ENCODE data around the gene SLC43A3. TPM values are rescaled to one million over a fixed set of nuclear protein-coding genes. Genes with fewer than 3 reads are reported as not detected.
"Not testable (repeated sequence)": the region's sequence is repeated elsewhere in the genome, so short reads cannot be mapped to it uniquely, and the experiment has no call there.

The SLC43A3 gene
- total RNA-seq, 2 donors from 2014 or later = 12.1 to 13.8 TPM

DNA sequence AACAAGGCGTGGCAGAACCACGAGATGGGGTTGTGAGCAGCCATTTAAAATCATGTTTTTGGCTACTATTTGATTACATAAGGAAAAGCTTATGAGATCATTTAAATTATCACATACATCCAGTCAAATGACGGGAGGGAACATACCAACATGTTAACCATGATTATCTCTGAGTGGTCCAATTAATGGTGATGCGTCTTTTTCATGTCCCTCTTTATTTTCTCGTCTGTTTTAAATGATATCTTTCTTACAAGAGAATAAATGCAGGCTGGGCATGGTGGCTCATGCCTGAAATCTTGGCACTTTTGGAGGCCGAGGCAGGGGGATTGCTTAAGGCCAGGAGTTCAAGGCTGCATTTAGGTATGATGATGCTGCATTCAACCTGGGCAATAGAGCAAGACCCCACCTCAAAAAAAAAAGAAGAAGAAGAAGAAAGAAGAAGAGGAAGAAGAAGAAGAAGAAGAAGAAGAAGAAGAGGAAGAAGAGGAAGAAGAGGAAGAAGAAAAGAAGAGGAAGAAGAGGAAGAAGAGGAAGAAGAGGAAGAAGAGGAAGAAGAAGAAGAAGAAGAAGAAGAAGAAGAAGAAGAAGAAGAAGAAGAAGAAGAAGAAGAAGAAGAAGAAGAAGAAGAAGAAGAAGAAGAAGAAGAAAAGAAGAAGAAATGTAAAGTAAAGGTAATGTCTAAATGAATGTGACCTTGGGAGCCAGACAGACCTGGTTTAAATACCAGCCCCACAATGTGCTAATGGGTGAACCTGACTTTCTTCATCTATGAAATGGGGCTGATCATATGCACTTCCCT, 23.7 kb downstream of the SLC43A3 start:
- H3K27me3 Mint-ChIP-seq; ATAC-seq; DNase-seq; H3K27ac Mint-ChIP-seq; H3K36me3 Mint-ChIP-seq (ENCODE audit: low read depth); H3K9me3 ChIP-seq (ENCODE audit: control insufficient read depth, low read length, poor library complexity, severe bottlenecking); H3K4me3 Mint-ChIP-seq: not testable (repeated sequence)
- H3K4me1 Mint-ChIP-seq = peaks cover 13% of the 10 kb centered on the region

DNA sequence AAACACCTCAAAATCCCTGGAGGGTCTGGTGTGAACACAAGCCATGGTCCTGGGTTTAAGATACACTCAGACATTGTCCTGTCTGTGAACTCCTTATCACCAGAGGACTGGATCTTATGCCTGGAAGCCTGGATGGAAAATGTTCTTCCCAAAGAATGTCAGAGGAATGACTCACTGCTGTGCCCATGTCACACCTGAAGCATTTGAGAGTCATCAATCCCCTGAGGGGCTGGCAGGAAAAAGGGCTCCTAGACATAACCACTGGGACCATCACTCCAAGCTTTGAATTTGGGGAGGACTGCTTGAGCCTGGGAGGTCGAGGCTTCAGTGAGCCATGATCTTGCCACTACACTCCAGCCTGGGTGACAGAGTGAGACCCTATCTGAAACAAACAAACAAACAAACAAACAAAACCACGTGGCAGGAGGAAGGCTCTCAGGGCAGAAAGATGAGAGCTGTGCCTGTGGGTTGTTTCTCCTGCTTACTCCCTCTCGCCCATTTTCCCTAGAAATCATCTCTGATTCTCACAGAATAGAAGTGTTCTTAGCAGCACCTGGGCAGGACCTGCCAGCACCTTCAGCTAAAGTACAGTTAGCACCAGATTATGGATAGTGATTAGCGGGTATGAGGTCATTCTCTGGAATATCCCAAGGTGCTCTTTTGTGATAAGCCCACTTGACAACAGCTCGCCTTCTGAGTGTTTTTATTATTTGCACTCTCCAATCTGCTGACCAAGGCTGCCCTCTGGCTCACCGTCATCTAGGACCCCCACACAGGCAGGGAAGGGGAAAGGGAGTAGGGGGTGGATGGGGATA, 24.5 kb downstream of the SLC43A3 start:
- H3K36me3 Mint-ChIP-seq (ENCODE audit: low read depth) = no peaks in the 10 kb centered on the region
- DNase-seq (no peak), ATAC-seq (no peak)
- no peaks in the 10 kb centered on the region for H3K27me3 Mint-ChIP-seq
- no peaks in the 10 kb centered on the region for H3K9me3 ChIP-seq (ENCODE audit: control insufficient read depth, low read length, poor library complexity, severe bottlenecking)
- H3K27ac Mint-ChIP-seq = no peak overlapping the region
- no peak overlapping the region for H3K4me3 Mint-ChIP-seq
- H3K4me1 Mint-ChIP-seq = peaks cover 10% of the 10 kb centered on the region

DNA sequence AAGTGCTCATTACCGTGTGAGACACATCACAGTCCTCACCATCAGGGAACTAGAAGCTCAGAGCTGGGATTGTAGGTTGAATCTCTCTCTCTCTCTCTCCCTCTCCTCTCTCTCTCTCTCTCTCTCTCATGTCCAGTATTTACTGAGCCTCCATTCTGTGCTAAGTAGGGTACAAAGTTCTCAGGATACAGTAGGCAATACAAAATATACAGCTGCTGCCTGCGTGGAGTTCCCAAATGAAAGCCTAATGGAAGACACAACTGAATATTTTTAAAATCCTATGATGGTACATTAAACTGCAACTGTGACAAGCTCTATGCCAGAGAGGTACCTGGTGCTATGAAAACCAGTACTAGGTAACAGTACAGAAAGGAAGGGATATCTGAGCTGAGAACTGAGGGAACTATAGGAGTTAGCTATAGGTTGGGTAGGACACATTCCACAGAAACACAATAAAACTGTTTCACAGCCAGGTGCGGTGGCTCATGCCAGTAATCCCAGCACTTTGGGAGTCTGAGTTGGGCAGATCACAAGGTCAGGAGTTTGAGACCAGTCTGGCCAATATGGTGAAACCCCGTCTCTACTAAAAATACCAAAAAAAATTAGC, 26.8 kb downstream of the SLC43A3 start:
- no peaks in the 10 kb centered on the region for H3K9me3 ChIP-seq (ENCODE audit: control insufficient read depth, low read length, poor library complexity, severe bottlenecking)
- no peak overlapping the region for H3K27ac Mint-ChIP-seq
- ATAC-seq (no peak), DNase-seq (no peak)
- H3K27me3 Mint-ChIP-seq = no peaks in the 10 kb centered on the region
- H3K4me3 Mint-ChIP-seq = no peak overlapping the region
- H3K4me1 Mint-ChIP-seq = no peaks in the 10 kb centered on the region
- H3K36me3 Mint-ChIP-seq (ENCODE audit: low read depth) = no peaks in the 10 kb centered on the region

DNA sequence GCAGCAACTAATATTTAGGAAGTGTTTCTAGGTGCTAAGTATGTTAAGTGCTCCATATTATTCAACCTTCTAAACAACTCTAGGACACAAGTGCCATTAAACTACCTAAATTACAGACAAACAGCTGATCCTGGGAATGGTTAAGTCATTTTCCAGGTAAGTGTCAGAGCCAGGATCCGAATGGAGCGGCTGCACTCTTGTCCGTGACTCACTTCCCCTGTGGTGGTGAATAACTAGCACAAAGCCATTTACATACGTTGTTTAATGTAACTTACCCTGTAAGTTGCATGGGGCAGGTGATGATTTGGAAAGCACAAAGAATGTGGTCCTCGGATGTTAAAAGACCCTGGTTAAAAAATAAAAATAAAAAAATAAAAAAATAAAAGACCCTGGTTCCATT, 27.7 kb downstream of the SLC43A3 start:
- Mint-ChIP-seq H3K4me1 (no peaks in the 10 kb centered on the region), H3K4me3 (no peak overlapping the region), H3K36me3 (ENCODE audit: low read depth) (no peaks in the 10 kb centered on the region), H3K27ac (no peak overlapping the region), H3K27me3 (no peaks in the 10 kb centered on the region)
- ATAC-seq (no peak), DNase-seq (no peak)
- H3K9me3 ChIP-seq (ENCODE audit: control insufficient read depth, low read length, poor library complexity, severe bottlenecking) = no peaks in the 10 kb centered on the region

DNA sequence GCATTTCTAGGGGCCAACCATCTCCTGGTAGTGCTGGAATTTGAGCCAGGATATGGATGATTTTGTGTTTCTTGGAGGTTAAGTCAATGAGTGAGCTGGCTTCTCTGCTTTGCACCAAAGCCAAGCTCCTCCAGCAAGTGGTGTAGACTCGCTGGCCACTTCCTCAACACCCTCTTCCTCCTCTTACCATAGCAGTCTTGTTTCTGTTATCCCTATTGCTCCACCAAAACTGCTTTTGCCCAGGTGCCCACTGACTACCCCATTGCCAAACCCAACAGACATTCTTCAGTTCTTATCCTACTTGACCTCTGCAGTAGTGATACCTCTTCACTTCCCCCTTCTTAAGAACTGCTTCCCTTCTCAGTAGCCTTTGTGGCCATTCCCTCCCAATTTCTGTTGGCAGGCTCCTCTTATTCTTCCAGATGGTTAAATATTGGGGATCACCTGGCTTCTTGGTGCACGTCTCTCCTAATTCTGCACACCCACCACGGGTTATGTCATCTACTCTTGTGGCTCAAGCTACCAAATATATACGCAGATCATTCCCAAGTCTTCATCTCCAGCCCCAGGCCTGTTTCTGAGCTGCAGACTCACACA, 29.4 kb downstream of the SLC43A3 start:
- Mint-ChIP-seq H3K4me3 (no peak overlapping the region), H3K27ac (no peak overlapping the region), H3K4me1 (no peaks in the 10 kb centered on the region), H3K36me3 (ENCODE audit: low read depth) (no peaks in the 10 kb centered on the region), H3K27me3 (no peaks in the 10 kb centered on the region)
- no peaks in the 10 kb centered on the region for H3K9me3 ChIP-seq (ENCODE audit: control insufficient read depth, low read length, poor library complexity, severe bottlenecking)
- DNase-seq (no peak), ATAC-seq (no peak)

DNA sequence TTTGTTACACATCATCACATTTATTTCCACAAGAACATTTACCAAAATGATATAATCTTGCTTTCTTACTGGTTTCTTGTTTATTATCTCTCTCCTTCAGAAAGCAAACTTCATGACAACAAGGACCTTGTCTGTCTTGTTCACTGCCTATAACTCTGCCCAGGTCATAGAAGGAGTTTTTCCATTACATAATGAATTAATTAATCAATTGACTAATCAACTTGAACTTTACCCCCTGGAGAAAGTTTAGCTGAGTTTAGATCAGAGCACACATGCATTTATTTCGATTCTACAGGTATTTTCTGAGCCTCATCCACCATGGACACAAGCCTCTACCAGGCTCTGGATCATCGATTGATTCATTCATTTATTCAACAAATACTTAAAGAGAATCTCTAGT, 30.2 kb downstream of the SLC43A3 start:
- Mint-ChIP-seq H3K4me3 (no peak overlapping the region), H3K36me3 (ENCODE audit: low read depth) (no peaks in the 10 kb centered on the region), H3K4me1 (no peaks in the 10 kb centered on the region), H3K27me3 (no peaks in the 10 kb centered on the region), H3K27ac (no peak overlapping the region)
- no peak for DNase-seq
- ATAC-seq = no peak
- H3K9me3 ChIP-seq (ENCODE audit: control insufficient read depth, low read length, poor library complexity, severe bottlenecking) = no peaks in the 10 kb centered on the region

DNA sequence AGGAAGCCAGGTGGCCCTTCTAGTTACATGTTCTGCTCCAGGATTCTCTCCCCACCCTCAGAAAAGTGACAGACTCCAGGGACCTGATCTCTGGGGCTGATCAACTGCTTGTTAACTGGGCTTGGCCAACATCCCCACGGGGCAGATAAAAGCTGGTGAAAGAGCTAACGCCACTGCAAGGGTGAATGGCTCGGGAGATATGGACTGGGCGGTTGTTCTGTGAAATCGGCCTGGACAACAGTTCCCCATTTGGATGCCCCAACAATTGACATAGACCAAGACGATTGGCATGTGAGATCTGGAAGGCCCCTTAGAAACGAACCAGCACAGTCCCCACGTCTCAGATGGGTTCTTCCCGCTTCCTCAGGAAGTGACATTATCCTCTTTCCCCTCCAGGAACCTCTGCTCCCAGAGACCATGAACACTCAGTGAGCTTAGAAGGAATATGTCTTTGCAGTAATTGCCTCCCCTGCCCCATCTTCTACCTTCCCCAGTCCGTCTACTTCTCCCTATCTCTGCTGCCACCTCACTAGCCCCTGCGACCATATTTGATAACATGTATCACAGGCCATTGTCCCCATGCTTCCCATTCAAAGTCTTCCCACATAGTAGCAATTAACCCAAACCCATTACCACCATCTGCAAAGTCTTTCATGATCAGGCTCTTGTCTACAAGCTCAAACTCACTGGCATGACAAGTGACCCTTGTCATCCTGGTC, 30.9 kb downstream of the SLC43A3 start:
- no peak for ATAC-seq
- H3K27me3 Mint-ChIP-seq = no peaks in the 10 kb centered on the region
- no peaks in the 10 kb centered on the region for H3K36me3 Mint-ChIP-seq (ENCODE audit: low read depth)
- no peak for DNase-seq
- no peak overlapping the region for H3K4me3 Mint-ChIP-seq
- no peak overlapping the region for H3K27ac Mint-ChIP-seq
- no peaks in the 10 kb centered on the region for H3K4me1 Mint-ChIP-seq
- H3K9me3 ChIP-seq (ENCODE audit: control insufficient read depth, low read length, poor library complexity, severe bottlenecking) = no peaks in the 10 kb centered on the region

DNA sequence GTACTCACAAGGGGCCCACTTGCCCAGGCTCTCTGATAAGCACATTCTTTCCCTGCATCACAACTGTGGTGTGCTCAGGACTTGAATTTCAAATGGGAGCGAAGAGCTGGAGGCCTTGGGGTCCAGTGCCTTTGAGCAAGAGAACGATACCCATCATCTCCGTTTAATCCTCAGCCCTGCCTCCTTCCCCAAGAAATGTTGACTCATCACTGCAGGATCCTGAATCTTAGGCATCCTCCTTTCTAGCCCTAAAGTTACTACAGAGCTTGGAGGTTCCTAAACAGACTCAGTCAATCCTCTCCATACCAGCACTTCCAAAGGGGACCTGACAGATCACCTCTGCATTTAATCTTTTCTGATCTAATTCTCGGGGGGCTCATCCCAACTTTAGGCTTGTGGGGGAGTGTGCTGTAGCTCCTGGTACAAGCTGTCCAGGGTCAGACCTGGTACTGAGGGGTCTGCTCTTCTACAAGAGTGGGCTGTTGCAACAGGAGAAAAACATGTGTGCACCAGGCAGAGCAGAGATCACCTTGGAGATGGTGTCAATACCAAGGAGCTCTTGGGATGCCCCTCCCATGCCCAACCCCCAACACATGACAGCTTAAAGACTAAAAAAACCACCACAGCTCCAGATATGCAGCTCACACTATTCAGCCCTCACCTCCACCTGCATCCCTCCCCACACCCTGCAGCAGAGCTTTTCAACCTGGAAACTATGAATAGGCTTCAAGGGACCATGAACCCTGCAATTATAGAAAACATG, 32.5 kb downstream of the SLC43A3 start:
- H3K27ac Mint-ChIP-seq = no peak overlapping the region
- H3K9me3 ChIP-seq (ENCODE audit: control insufficient read depth, low read length, poor library complexity, severe bottlenecking) = no peaks in the 10 kb centered on the region
- ATAC-seq = no peak
- no peak for DNase-seq
- no peak overlapping the region for H3K4me3 Mint-ChIP-seq
- no peaks in the 10 kb centered on the region for H3K36me3 Mint-ChIP-seq (ENCODE audit: low read depth)
- peaks cover 3% of the 10 kb centered on the region for H3K27me3 Mint-ChIP-seq
- no peaks in the 10 kb centered on the region for H3K4me1 Mint-ChIP-seq

DNA sequence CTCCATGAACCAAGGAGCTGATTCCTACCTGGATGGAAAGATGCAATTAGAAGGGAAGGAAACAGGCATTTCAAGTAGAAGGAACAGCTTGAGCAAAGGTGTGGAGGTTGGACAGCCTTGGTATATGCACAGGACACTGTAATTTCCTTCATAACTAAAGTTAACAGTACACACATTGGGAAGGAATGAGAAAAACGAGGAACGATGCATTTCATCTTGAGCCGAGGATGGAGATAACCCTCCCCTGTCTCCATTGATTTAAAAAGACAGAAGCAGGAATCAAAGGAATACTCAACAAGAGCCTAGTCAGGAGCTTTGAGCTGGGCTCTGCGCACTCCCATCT, 34.2 kb downstream of the SLC43A3 start:
- H3K27ac Mint-ChIP-seq = no peak overlapping the region

DNA sequence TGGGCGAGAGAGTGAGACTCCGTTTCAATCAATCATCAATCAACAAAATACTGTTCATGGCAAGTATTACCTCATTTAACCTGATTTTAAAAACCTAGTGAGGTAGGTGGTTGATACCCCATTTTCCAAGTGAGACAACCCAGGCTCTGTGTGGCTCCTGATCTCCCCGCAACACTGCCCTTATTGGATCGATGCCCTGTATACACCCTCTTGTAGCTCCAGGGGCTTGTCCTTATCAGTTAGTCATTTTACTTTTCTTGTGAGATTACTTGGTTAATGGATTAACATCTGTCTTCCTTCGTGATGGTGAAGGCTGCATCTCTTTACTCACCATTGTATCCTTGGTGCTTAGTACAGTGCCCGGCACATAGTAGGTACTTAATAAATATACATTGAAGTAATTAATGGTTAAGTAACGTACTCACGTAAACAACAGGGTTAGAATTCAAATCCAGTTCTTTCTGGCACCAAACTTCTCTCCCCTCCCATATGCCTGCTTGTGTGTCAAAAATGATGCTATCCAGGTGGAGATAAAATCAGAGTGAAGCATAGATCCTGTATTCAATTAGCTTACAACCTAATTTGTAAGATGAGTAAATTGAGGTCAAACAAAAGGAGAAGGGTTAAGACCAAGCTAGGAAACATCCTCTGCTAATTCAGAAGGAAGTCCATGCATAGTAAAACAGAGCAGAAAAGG, 34.7 kb downstream of the SLC43A3 start:
- H3K36me3 Mint-ChIP-seq (ENCODE audit: low read depth) = no peaks in the 10 kb centered on the region
- no peaks in the 10 kb centered on the region for H3K9me3 ChIP-seq (ENCODE audit: control insufficient read depth, low read length, poor library complexity, severe bottlenecking)
- no peak overlapping the region for H3K4me3 Mint-ChIP-seq
- no peaks in the 10 kb centered on the region for H3K4me1 Mint-ChIP-seq
- H3K27me3 Mint-ChIP-seq = peaks cover 8% of the 10 kb centered on the region
- H3K27ac Mint-ChIP-seq = no peak overlapping the region
- DNase-seq (no peak), ATAC-seq (no peak)

More for the DNA sequence above, 34.2 kb downstream of the SLC43A3 start:
- Mint-ChIP-seq H3K36me3 (ENCODE audit: low read depth) (no peaks in the 10 kb centered on the region), H3K27me3 (peaks cover 8% of the 10 kb centered on the region), H3K4me3 (no peak overlapping the region), H3K4me1 (no peaks in the 10 kb centered on the region)
- DNase-seq = no peak
- ATAC-seq = no peak
- no peaks in the 10 kb centered on the region for H3K9me3 ChIP-seq (ENCODE audit: control insufficient read depth, low read length, poor library complexity, severe bottlenecking)

DNA sequence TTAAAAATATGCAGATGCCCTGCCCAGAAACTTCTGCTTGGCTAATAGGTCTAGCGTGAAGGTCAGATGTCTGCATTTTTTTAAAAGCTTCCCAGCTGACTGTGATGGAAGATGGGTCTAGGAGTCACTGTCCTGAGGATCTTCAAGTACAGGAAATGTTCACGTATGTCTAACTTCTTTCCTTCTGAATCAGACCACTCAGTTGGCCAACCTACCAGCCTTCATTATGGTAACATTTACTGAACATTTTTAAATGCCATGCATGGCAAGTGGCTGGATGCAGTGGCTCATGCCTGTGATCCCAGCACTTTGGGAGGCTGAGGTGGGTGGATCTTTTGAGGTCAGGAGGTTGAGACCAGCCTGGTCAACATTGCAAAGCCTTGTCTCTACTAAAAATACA, 35.4 kb downstream of the SLC43A3 start:
- H3K36me3 Mint-ChIP-seq (ENCODE audit: low read depth) = no peaks in the 10 kb centered on the region
- no peak overlapping the region for H3K27ac Mint-ChIP-seq
- H3K4me3 Mint-ChIP-seq = no peak overlapping the region
- DNase-seq = no peak
- H3K4me1 Mint-ChIP-seq = no peaks in the 10 kb centered on the region
- no peak for ATAC-seq
- H3K27me3 Mint-ChIP-seq = peaks cover 8% of the 10 kb centered on the region
- no peaks in the 10 kb centered on the region for H3K9me3 ChIP-seq (ENCODE audit: control insufficient read depth, low read length, poor library complexity, severe bottlenecking)

DNA sequence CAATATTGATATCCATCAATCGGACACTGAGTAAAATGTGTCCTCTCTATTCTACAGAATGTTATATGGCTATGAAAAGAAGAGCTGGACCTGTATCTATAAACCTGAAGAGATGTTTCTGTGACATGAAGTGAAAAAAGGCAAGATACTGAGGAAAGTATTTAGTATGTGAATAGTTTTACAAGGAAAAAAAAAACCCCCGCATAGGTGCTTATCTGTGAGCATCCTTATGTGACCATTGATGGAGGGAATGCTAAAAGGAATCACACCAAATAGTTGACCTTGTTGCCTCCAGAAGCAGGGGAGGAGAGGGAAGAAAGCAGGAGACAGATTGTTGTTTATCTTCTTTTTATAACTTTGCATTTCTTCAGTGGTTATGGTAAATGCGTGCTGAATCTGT, 35.8 kb downstream of the SLC43A3 start:
- Mint-ChIP-seq H3K27ac (no peak overlapping the region), H3K27me3 (peaks cover 8% of the 10 kb centered on the region), H3K36me3 (ENCODE audit: low read depth) (no peaks in the 10 kb centered on the region), H3K4me3 (no peak overlapping the region), H3K4me1 (no peaks in the 10 kb centered on the region)
- ATAC-seq = no peak
- H3K9me3 ChIP-seq (ENCODE audit: control insufficient read depth, low read length, poor library complexity, severe bottlenecking) = no peaks in the 10 kb centered on the region
- no peak for DNase-seq
